Tibial artery (tissue), 4 donors: ENCODE measurements around the gene SEMG2.

ENCODE experiments used
- DNase-seq, 2 donors: peaks; one replicate each; pipeline ENCODE4 v3.0.0-alpha.2; 2019
- H3K27ac ChIP-seq, 2 donors: fragments of 200-600 bp; sonication (generic) in 1 of 2; 1 replicate in 1 of 2; 2 replicates in 1 of 2; pipeline ENCODE4 v1.5.1; 2018 to 2019; ENCODE audit warnings: mild to moderate bottlenecking in 1 of 2
- H3K27me3 ChIP-seq, 2 donors: fragments of 200-600 bp; sonication (generic) in 1 of 2; one replicate each; pipeline versions ENCODE4 v1.5.1 to v1.6.0; 2016 to 2019
- H3K36me3 ChIP-seq, 3 donors: fragments of 200-600 bp; sonication (generic) in 2 of 3; one replicate each; pipeline ENCODE4 v1.5.1; 2016 to 2019; ENCODE audit warnings: mild to moderate bottlenecking in 2 of 3
- H3K4me1 ChIP-seq, 4 donors: fragments of 200-600 bp; sonication (generic) in 2 of 4; 1 replicate in 3 of 4; 2 replicates in 1 of 4; pipeline ENCODE4 v1.5.1; 2016 to 2019
- H3K4me3 ChIP-seq, 2 donors: fragments of 200-600 bp; sonication (generic) in 1 of 2; 1 replicate in 1 of 2; 2 replicates in 1 of 2; pipeline ENCODE4 v1.5.1; 2018 to 2019; ENCODE audit warnings: mild to moderate bottlenecking in 2 of 2
- H3K9me3 ChIP-seq, 3 donors: fragments of 200-600 bp; sonication (generic) in 1 of 3; one replicate each; pipeline ENCODE4 v1.5.1; 2016 to 2019
- CTCF ChIP-seq, 2 experiments: fragments of 200-600 bp in 1 of 2; fragments of 450-650 bp in 1 of 2; IDR thresholded peaks; one replicate each; pipeline ENCODE4 v1.5.1; 2017 to 2019; ENCODE audit warnings: antibody characterized with exemption in 2 of 2, mild to moderate bottlenecking in 1 of 2, moderate library complexity in 1 of 2
- intact Hi-C: fragments of 100-400 bp; cut with DNase I; formaldehyde crosslinking; loops from one replicate; pipeline ENCODE4 v1.15.0; 2023; ENCODE audit warnings: low total_unique reads

The SEMG2 gene

GRCh38 chr20:45251884-45252560 is 30.8 kb downstream of the SEMG2 start:
- Histone ChIP-seq H3K9me3 (no peaks in the 10 kb centered on the region), H3K4me3 (no peak overlapping the region), H3K27me3 (peaks cover 0 to 25% of the 10 kb centered on the region in 2 donors), H3K4me1 (no peaks in the 10 kb centered on the region), H3K36me3 (no peaks in the 10 kb centered on the region), H3K27ac (no peak overlapping the region)
- intact Hi-C loops, result no loop called here
- no peak for DNase-seq
- no peak for TF ChIP-seq CTCF (IDR thresholded peaks at IDR 0.05)

- Histone ChIP-seq H3K27ac (no peak overlapping the region), H3K4me3 (no peak overlapping the region), H3K9me3 (no peaks in the 10 kb centered on the region), H3K4me1 (no peaks in the 10 kb centered on the region), H3K27me3 (peaks cover 0 to 26% of the 10 kb centered on the region in 2 donors), H3K36me3 (no peaks in the 10 kb centered on the region)
- DNase-seq, result no peak
- intact Hi-C loops, result no loop called here
- TF ChIP-seq CTCF (IDR thresholded peaks at IDR 0.05), result no peak
Observed at GRCh38 chr20:45253261-45253660, 32.1 kb downstream of the SEMG2 start.

- peak in 1 of 2 donors; percentile 36 for DNase-seq
- Histone ChIP-seq H3K9me3 (no peaks in the 10 kb centered on the region), H3K4me1 (no peaks in the 10 kb centered on the region), H3K27ac (no peak within 1 kb of the TSS), H3K4me3 (no peak within 1 kb of the TSS), H3K36me3 (no peaks in the 10 kb centered on the region), H3K27me3 (peaks cover 0 to 28% of the 10 kb centered on the region in 2 donors)
- intact Hi-C loops, result no loop called here
- TF ChIP-seq CTCF (IDR thresholded peaks at IDR 0.05), result no peak
Observed at GRCh38 chr20:45254383-45255262, 33.5 kb downstream of the SEMG2 start, which contains the start of gene SLPI. SLPI (minus strand) TSS chr20:45254564; CDS start chr20:45254543, 21 bp downstream.

GRCh38 chr20:45257161-45257560 is 36.0 kb downstream of the SEMG2 start:
- DNase-seq, result no peak

GRCh38 chr20:45257711-45258110 is 36.5 kb downstream of the SEMG2 start:
- Histone ChIP-seq H3K9me3 (no peaks in the 10 kb centered on the region), H3K36me3 (no peaks in the 10 kb centered on the region), H3K4me3 (no peak overlapping the region), H3K4me1 (no peaks in the 10 kb centered on the region), H3K27me3 (peaks cover 0 to 20% of the 10 kb centered on the region in 2 donors), H3K27ac (no peak overlapping the region)
- TF ChIP-seq CTCF (IDR thresholded peaks at IDR 0.05), result no peak
- DNase-seq, result no peak
- intact Hi-C loops, result no loop called here

More at GRCh38 chr20:45257161-45257560, 36.0 kb downstream of the SEMG2 start:
- H3K4me3 ChIP-seq, result no peak overlapping the region
- no peaks in the 10 kb centered on the region for H3K4me1 ChIP-seq
- H3K9me3 ChIP-seq, result no peaks in the 10 kb centered on the region
- intact Hi-C loops, result no loop called here
- peaks cover 0 to 25% of the 10 kb centered on the region in 2 donors for H3K27me3 ChIP-seq
- TF ChIP-seq CTCF (IDR thresholded peaks at IDR 0.05), result no peak
- H3K27ac ChIP-seq, result no peak overlapping the region
- H3K36me3 ChIP-seq, result no peaks in the 10 kb centered on the region
